Fibroblast of lung (primary cell): Measurements from ENCODE around the gene NPSR1. TPM values are rescaled to one million over a fixed set of nuclear protein-coding genes. Genes with fewer than 3 reads are reported as not detected.

Experiments
- DNase-seq, 2 donors: peaks; one replicate each; pipeline versions ENCODE4 v3.0.0 to v3.0.0-alpha.2; 2010; ENCODE audit warnings: low read depth in 2 of 2
- H2AFZ ChIP-seq: 2 replicates; pipeline ENCODE4 v1.5.1; 2012; ENCODE audit warnings: low read length, control low read depth, inconsistent platforms
- H3K27ac ChIP-seq: 2 replicates; pipeline ENCODE4 v1.5.1; 2011; ENCODE audit warnings: low read length, control low read depth; ENCODE audit not compliant: insufficient read depth
- H3K27me3 ChIP-seq: 2 replicates; pipeline ENCODE4 v1.5.1; 2011; ENCODE audit warnings: mild to moderate bottlenecking, low read length; ENCODE audit not compliant: control insufficient read depth, insufficient read depth
- H3K36me3 ChIP-seq: 2 replicates; pipeline ENCODE4 v1.5.1; 2011; ENCODE audit warnings: low read length; ENCODE audit not compliant: control insufficient read depth, insufficient read depth
- H3K4me1 ChIP-seq: 2 replicates; pipeline ENCODE4 v1.5.1; 2011; ENCODE audit warnings: low read length; ENCODE audit not compliant: control insufficient read depth, insufficient read depth; ENCODE audit errors: extremely low read depth
- H3K4me2 ChIP-seq: 2 replicates; pipeline ENCODE4 v1.5.1; 2011; ENCODE audit warnings: low read length, control low read depth; ENCODE audit not compliant: insufficient read depth; ENCODE audit errors: extremely low read depth
- H3K4me3 ChIP-seq, 4 experiments: fragments of 200-600 bp in 1 of 4; sonication (generic) in 1 of 4; replicated peaks in 1 of 4; 2 replicates each; pipeline ENCODE4 v1.5.1; 2011 to 2016; ENCODE audit warnings: low read length in 4 of 4, low read depth in 3 of 4, mild to moderate bottlenecking in 3 of 4, control low read depth in 2 of 4, inconsistent platforms in 1 of 4, mixed read lengths in 1 of 4; ENCODE audit not compliant: insufficient read depth in 1 of 4; ENCODE audit errors: control extremely low read depth in 1 of 4
- H3K79me2 ChIP-seq: 2 replicates; pipeline ENCODE4 v1.5.1; 2012; ENCODE audit warnings: mild to moderate bottlenecking, low read length, inconsistent platforms; ENCODE audit not compliant: control insufficient read depth, insufficient read depth
- H3K9ac ChIP-seq: 2 replicates; pipeline ENCODE4 v1.5.1; 2011; ENCODE audit warnings: mild to moderate bottlenecking, low read length, control low read depth; ENCODE audit not compliant: insufficient read depth
- H3K9me3 ChIP-seq: 2 replicates; pipeline ENCODE4 v1.5.1; 2012; ENCODE audit warnings: low read depth, low read length; ENCODE audit not compliant: control insufficient read depth, insufficient read depth
- H4K20me1 ChIP-seq: 2 replicates; pipeline ENCODE4 v1.5.1; 2011; ENCODE audit warnings: low read length; ENCODE audit not compliant: control insufficient read depth, insufficient read depth; ENCODE audit errors: extremely low read depth
- EZH2 ChIP-seq: IDR thresholded peaks from 2 replicates; pipeline ENCODE4 v1.5.1; 2012; ENCODE audit warnings: low read length, control low read depth, mild to moderate bottlenecking; ENCODE audit errors: missing control alignments
- polyA minus RNA-seq: library from RNA; depleted of rRNA, polyadenylated mRNA; stranded (reverse); fragments of >200 nt; gene quantifications from 2 replicates; pipeline ENCODE4 v1.2.3, GENCODE V29; 2011; ENCODE audit warnings: low replicate concordance
- polyA plus RNA-seq, 2 donors: library from polyadenylated mRNA; depleted of rRNA in 1 of 2; stranded (reverse) in 1 of 2; unstranded in 1 of 2; fragments of >200 nt; gene quantifications; 2 replicates each; pipeline ENCODE4 v1.2.1, GENCODE V29; 2011 to 2012; ENCODE audit warnings: missing spikeins in 1 of 2
- total RNA-seq: library from RNA; depleted of rRNA; stranded (reverse); fragments of >200 nt; gene quantifications from 2 replicates; pipeline ENCODE4 v1.2.1, GENCODE V29; 2014
- TF ChIP-seq, protein P1 (sequence below), 2 donors: IDR thresholded peaks in 1 of 2; conservative IDR thresholded peaks in 1 of 2; 1 replicate in 1 of 2; 2 replicates in 1 of 2; pipeline ENCODE4 v1.5.1; 2011 to 2012; ENCODE audit warnings: low read length in 2 of 2, control low read depth in 1 of 2, inconsistent platforms in 1 of 2, low read depth in 1 of 2, mild to moderate bottlenecking in 1 of 2

The NPSR1 gene, protein sequence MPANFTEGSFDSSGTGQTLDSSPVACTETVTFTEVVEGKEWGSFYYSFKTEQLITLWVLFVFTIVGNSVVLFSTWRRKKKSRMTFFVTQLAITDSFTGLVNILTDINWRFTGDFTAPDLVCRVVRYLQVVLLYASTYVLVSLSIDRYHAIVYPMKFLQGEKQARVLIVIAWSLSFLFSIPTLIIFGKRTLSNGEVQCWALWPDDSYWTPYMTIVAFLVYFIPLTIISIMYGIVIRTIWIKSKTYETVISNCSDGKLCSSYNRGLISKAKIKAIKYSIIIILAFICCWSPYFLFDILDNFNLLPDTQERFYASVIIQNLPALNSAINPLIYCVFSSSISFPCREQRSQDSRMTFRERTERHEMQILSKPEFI
- total RNA-seq (not detected in 2 replicates), polyA plus RNA-seq (not detected in 2 replicates), polyA minus RNA-seq (not detected in 2 replicates)
- not detected in 2 replicates for polyA plus RNA-seq (2012)

DNA sequence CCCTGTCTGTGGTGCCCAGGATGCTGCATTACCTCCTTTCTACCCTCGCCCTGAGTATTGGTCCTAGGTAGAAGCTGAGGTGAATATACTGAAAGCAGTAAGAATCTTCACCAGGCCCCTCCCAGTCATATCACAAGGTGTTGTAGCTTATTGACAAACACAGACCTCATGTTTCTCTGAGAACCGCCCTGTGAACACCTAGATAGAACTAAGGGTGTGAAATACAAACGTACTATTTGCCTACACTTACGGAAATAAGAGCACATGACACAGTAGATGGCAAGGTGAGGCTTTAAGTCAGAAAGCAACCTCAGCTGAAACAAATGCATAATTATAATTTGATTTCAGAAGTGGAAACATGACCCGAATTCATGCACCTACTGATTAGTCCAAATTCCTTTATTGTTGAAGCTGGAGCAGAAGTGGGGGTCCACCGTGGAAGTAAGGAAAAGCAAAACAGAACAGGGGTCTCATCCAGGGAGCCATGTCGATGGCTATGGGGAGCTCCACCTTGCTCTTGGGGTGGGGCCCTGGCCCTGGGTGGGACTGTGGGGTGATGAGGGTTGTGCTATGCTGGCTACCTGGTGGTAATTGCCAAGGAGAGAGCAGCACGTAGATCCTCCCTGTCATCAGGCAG, at the start of gene NPSR1:
TSS of gene NPSR1 (plus strand) at position 587 of the 637 bp plus-strand sequence. CDS start 195 bp downstream, outside the sequence.
- DNase-seq, result no peak
- no peak within 1 kb of the TSS for H2AFZ ChIP-seq
- no peaks in the 10 kb centered on the region for H3K27me3 ChIP-seq
- no peaks in the 10 kb centered on the region for H3K79me2 ChIP-seq
- no peak within 1 kb of the TSS for H3K9ac ChIP-seq
- no peaks in the 10 kb centered on the region for H3K9me3 ChIP-seq
- no peak within 1 kb of the TSS for H3K4me3 ChIP-seq
- no peak within 1 kb of the TSS for H3K4me2 ChIP-seq
- H3K27ac ChIP-seq, result no peak within 1 kb of the TSS
- no peaks in the 10 kb centered on the region for H3K4me1 ChIP-seq
- H3K36me3 ChIP-seq, result no peaks in the 10 kb centered on the region
- TF ChIP-seq, protein P1, sequence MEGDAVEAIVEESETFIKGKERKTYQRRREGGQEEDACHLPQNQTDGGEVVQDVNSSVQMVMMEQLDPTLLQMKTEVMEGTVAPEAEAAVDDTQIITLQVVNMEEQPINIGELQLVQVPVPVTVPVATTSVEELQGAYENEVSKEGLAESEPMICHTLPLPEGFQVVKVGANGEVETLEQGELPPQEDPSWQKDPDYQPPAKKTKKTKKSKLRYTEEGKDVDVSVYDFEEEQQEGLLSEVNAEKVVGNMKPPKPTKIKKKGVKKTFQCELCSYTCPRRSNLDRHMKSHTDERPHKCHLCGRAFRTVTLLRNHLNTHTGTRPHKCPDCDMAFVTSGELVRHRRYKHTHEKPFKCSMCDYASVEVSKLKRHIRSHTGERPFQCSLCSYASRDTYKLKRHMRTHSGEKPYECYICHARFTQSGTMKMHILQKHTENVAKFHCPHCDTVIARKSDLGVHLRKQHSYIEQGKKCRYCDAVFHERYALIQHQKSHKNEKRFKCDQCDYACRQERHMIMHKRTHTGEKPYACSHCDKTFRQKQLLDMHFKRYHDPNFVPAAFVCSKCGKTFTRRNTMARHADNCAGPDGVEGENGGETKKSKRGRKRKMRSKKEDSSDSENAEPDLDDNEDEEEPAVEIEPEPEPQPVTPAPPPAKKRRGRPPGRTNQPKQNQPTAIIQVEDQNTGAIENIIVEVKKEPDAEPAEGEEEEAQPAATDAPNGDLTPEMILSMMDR (conservative IDR thresholded peaks at IDR 0.05 in 1 of 2, IDR thresholded peaks at IDR 0.05 in 1 of 2; ENCODE audit: low read depth in 1 of 2, low read length in 2 of 2), result no peak
- no peak for TF ChIP-seq EZH2
- no peaks in the 10 kb centered on the region for H4K20me1 ChIP-seq

DNA sequence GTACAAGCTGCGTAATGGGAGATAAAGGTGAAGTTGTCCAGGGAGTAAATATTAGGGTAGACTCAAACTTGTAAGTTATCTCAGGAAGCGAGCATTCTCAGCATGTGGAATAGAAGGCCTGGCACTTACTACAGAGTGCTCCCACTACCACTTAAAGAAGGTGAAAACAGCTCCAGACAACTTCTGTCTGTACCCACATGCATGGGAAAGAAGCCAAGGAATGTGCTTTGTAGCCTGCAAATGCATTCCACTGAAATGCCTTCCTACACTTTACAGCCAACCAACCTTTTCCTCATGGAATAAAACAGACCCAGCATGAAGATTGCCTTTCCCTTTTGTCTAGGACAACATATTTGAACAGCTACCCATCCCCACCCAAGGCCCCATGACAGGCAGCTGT, 45.4 kb upstream of the NPSR1 start:
- DNase-seq, result peak in 1 of 2 donors; percentile 68
- no peaks in the 10 kb centered on the region for H3K9me3 ChIP-seq

DNA sequence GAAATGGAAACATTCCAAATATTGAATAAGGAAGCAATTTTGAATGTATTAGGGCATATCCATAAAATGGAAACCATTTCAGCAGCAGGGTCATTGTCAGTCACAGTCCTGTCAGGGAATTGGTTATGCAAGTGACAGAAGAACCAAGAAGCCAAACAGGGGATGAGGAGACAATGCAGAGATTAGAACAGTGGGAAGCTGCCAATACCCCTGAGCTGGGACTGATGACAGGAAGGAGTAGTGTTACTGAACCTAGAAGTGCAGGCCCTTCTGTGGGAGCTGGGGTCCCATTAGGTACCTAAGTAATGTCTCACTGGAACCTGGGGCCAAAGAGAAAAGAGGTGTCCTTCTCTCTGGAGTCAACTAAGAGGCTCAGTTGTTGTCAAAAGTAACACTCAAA, 37.6 kb upstream of the NPSR1 start:
- no peaks in the 10 kb centered on the region for H3K4me1 ChIP-seq
- H3K4me2 ChIP-seq, result no peak overlapping the region
- no peaks in the 10 kb centered on the region for H3K36me3 ChIP-seq
- no peak for TF ChIP-seq EZH2
- TF ChIP-seq, protein P1 (conservative IDR thresholded peaks at IDR 0.05 in 1 of 2, IDR thresholded peaks at IDR 0.05 in 1 of 2; ENCODE audit: low read depth in 1 of 2, low read length in 2 of 2), result no peak
- H3K27ac ChIP-seq, result no peak overlapping the region
- no peaks in the 10 kb centered on the region for H3K79me2 ChIP-seq
- no peak for DNase-seq
- H3K9me3 ChIP-seq, result no peaks in the 10 kb centered on the region
- H2AFZ ChIP-seq, result no peak overlapping the region
- no peak overlapping the region for H3K4me3 ChIP-seq
- H4K20me1 ChIP-seq, result no peaks in the 10 kb centered on the region
- no peak overlapping the region for H3K9ac ChIP-seq
- H3K27me3 ChIP-seq, result no peaks in the 10 kb centered on the region

More for the DNA sequence above, 45.4 kb upstream of the NPSR1 start:
- no peak overlapping the region for H3K4me2 ChIP-seq
- no peak overlapping the region for H3K4me3 ChIP-seq
- H3K9ac ChIP-seq, result no peak overlapping the region
- no peak overlapping the region for H3K27ac ChIP-seq
- no peaks in the 10 kb centered on the region for H3K27me3 ChIP-seq
- no peaks in the 10 kb centered on the region for H3K79me2 ChIP-seq
- TF ChIP-seq, protein P1 (conservative IDR thresholded peaks at IDR 0.05 in 1 of 2, IDR thresholded peaks at IDR 0.05 in 1 of 2; ENCODE audit: low read depth in 1 of 2, low read length in 2 of 2), result no peak
- no peak for TF ChIP-seq EZH2
- no peaks in the 10 kb centered on the region for H4K20me1 ChIP-seq
- H2AFZ ChIP-seq, result no peak overlapping the region
- H3K4me1 ChIP-seq, result no peaks in the 10 kb centered on the region
- no peaks in the 10 kb centered on the region for H3K36me3 ChIP-seq
